GM18868 (cell line): ENCODE data around the gene KLHDC10.
"Not testable (repeated sequence)": the region's sequence is repeated elsewhere in the genome, so short reads cannot be mapped to it uniquely, and the experiment has no call there.

ENCODE experiments used
- ATAC-seq: cut with Tn5 transposase; IDR thresholded peaks from one replicate; pipeline ENCODE4 v1.9.1; 2021; ENCODE audit warnings: mild to moderate bottlenecking, moderate library complexity; ENCODE audit not compliant: unreplicated experiment

KLHDC10 gene

GRCh38 chr7:130153211-130153908 is 83.0 kb downstream of the KLHDC10 start:
- no peak for ATAC-seq

DNA sequence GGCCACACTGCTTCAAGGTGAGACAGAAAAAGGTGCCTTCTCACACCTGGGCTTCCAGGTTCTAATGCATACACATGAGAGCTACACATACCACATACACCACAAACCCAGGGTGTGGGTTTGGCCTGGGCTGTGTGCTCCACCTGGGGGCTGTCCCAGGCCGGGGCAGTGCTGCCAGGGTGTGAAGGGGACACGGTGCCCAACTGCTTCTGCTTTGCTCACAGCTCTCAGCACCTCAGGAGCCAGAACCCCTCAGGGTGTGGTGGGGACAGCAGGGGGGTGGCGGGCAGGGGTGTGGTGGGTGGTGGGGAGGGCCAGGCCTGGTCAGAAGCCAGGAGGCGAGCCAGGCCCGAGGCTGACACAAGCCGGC is 83.8 kb downstream of the KLHDC10 start:
- no peak for ATAC-seq

- no peak for ATAC-seq
Measured at GRCh38 chr7:130154501-130155317, 84.4 kb downstream of the KLHDC10 start.

DNA sequence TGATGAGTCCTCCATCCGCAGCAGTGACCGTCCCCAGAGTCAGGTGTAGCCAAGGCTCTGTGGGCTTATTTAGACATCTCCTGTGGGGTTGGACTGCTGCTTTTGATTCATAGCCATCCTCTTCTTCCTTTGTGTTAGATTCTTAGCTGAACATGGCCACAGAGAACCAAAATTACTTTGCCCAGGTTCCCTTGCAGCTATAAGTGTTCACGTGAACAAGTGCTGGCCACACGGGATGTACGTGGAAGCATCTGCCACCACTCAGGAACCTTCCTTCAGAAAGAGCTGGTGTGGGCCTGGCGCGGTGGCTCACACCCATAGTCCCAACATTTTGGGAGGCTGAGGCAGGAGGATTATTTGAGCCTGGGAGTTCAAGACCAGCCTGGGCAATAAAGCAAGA is 85.8 kb downstream of the KLHDC10 start:
- ATAC-seq: no peak

GRCh38 chr7:130157700-130158099 is 87.4 kb downstream of the KLHDC10 start:
- no peak for ATAC-seq

DNA sequence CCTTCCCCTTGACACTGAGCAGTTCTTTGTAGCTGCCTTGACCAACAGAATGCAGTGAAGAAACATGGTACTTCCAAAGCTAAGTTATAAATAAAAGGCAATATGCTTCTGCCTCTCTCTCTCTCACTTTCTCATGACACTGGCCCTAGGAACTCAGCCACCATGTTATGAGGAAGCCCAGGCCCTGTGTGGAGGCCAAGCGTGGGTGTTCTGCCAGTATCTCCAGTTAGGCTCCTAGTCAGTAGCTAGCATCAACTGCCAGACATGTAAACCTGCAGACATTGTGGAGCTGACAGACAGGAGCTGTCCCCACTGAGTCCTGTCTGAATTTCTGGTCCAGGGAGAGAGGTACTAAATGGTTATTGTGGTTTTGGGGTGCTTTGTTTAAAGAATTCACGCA is 89.7 kb downstream of the KLHDC10 start:
- ATAC-seq: no peak

- no peak for ATAC-seq
Measured at GRCh38 chr7:130160455-130160854, 90.1 kb downstream of the KLHDC10 start.

- ATAC-seq: no peak
Measured at GRCh38 chr7:130162196-130162595, 91.9 kb downstream of the KLHDC10 start.

- no peak for ATAC-seq
Measured at GRCh38 chr7:130174237-130174959, 104.1 kb downstream of the KLHDC10 start.

- ATAC-seq: no peak
Measured at GRCh38 chr7:130178251-130178650, 107.9 kb downstream of the KLHDC10 start.

DNA sequence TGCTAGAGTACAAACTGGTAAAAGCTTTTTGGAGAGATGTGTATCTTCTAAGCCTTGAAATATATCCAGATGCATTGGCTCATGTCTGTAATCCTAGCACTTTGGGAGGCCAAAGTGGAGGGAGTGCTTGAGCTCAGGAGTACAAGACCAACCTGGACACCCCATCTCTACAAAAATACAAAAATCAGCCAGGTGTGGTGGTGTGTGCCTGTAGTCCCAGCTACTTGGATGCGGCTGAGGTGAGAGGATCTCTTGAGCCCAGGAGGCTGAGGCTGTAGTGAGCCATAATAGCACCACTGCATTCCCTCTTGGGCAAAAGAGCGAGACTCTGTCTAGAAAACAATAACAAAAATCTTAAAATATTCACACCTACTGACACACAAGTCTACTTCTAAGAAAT is 109.3 kb downstream of the KLHDC10 start:
- no peak for ATAC-seq

DNA sequence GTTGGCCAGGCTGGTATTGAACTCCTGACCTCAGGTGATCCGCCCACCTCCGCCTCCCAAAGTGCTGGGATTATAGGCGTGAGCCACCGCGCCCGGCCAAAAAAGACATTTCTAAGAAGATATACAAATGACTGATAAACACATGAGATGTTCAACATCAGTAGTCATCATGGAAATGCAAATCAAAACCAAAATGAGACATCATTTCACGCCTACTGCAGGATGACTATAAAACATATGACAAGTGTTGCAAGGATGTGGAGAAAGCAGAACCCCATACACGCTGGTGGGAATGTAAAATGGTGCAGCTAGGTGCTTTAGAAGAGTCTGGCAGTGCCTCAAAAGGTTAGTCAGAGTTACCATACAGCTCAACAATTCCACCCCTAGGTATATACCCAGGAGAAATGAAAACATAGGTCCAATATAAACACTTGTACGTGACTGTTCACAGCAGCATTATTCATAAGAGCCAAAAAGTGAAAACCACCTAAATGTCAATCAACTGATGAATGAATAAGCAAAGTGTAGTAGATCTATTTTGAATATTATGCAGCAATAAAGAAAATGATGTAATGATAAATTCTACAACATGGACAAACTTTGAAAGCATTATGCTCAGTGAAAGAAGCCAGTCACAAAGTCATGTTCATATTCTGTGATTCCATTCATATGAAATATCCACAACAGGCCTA is 110.4 kb downstream of the KLHDC10 start:
- no peak for ATAC-seq

GRCh38 chr7:130181263-130181605 is 110.9 kb downstream of the KLHDC10 start:
- ATAC-seq: no peak

DNA sequence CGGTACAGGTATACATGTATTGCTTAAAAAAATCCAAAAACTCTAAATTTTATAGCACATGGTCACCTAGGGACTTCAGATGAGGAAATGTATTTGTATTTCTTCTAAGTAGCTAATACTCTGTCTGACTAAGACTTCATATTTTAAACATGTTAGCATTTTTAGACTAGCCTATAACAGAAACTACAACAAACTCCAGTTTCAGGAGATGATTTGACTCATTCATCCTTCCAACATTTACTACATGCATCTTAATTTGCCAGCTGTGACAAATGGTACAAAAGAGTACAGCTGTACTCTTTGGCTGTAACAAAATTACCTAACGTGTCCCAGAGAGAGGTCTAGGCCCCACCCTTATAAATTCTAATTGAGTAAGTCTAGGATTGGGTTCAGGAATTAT is 112.7 kb downstream of the KLHDC10 start:
- ATAC-seq: peak; percentile 88

- ATAC-seq: not testable (repeated sequence)
Measured at GRCh38 chr7:130184349-130184748, 114.0 kb downstream of the KLHDC10 start.
